Activated gamma-delta T cell treated with anti-CD3 and anti-CD28 coated beads, Interleukin-2, amount 50 U/mL, for 16 hours (primary cell): ENCODE measurements around the gene BHLHE23.
A peak's percentile ranks its signal among the peaks of the same experiment; 100 is the strongest.

Experiments used
- DNase-seq: peaks from one replicate; pipeline ENCODE4 v3.0.0-alpha.2; 2020; ENCODE audit warnings: low read depth

Gene BHLHE23

GRCh38 chr20:63025534-63026331 lies 19.0 kb upstream of the BHLHE23 start:
- no peak for DNase-seq

GRCh38 chr20:63024573-63025392 lies 18.0 kb upstream of the BHLHE23 start:
- DNase-seq = no peak

- no peak for DNase-seq
Observed at GRCh38 chr20:63023936-63024571, 17.3 kb upstream of the BHLHE23 start.

- DNase-seq = no peak
Observed at GRCh38 chr20:63023071-63023935, 16.5 kb upstream of the BHLHE23 start.

GRCh38 chr20:63022501-63022900 lies 15.7 kb upstream of the BHLHE23 start:
- no peak for DNase-seq

GRCh38 chr20:63021356-63022321 lies 14.9 kb upstream of the BHLHE23 start:
- DNase-seq = no peak

GRCh38 chr20:63020681-63021080 lies 13.9 kb upstream of the BHLHE23 start:
- DNase-seq = no peak

GRCh38 chr20:63017826-63018411 lies 11.2 kb upstream of the BHLHE23 start:
- no peak for DNase-seq

- DNase-seq = no peak
Observed at GRCh38 chr20:63017076-63017825, 10.5 kb upstream of the BHLHE23 start.

- DNase-seq = no peak
Observed at GRCh38 chr20:63016514-63017075, 9.8 kb upstream of the BHLHE23 start.

GRCh38 chr20:63015662-63016361 lies 9.0 kb upstream of the BHLHE23 start:
- DNase-seq = no peak

GRCh38 chr20:63015147-63015661 lies 8.4 kb upstream of the BHLHE23 start:
- no peak for DNase-seq

GRCh38 chr20:63014710-63015109 lies 7.9 kb upstream of the BHLHE23 start:
- no peak for DNase-seq

- no peak for DNase-seq
Observed at GRCh38 chr20:63014287-63014686, 7.5 kb upstream of the BHLHE23 start.

- no peak for DNase-seq
Observed at GRCh38 chr20:63013207-63013606, 6.4 kb upstream of the BHLHE23 start.

GRCh38 chr20:63011798-63012197 lies 5.0 kb upstream of the BHLHE23 start:
- no peak for DNase-seq

GRCh38 chr20:63009988-63010769 lies 3.4 kb upstream of the BHLHE23 start:
- peak; percentile 69 for DNase-seq
